Stimulated activated naive CD8-positive, alpha-beta T cell treated with anti-CD3 and anti-CD28 coated beads, Interleukin-15, Interleukin-2, amounts not matched to agents 100 U/mL and 50 U/mL, for 24 hours (primary cell): ENCODE results near the gene STK39.

Experiments
- ATAC-seq: fragments of 150-1000 bp; cut with Tn5 transposase; one replicate; pipeline ENCODE4 v1.10.0; 2021
- DNase-seq: peaks from one replicate; pipeline ENCODE4 v3.0.0; 2021

Gene STK39

GRCh38 chr2:168243061-168243460, 4.3 kb downstream of the STK39 start:
- DNase-seq (no peak), ATAC-seq (no peak)

- no peak for DNase-seq
- ATAC-seq = no peak
Observed at GRCh38 chr2:168241746-168242145, 5.6 kb downstream of the STK39 start.

- no peak for ATAC-seq
- DNase-seq = peak; percentile 13
Observed at GRCh38 chr2:168241208-168241607, 6.2 kb downstream of the STK39 start.

- no peak for ATAC-seq
Observed at GRCh38 chr2:168239281-168239680, 8.1 kb downstream of the STK39 start.

GRCh38 chr2:168237741-168238140, 9.7 kb downstream of the STK39 start:
- ATAC-seq (no peak), DNase-seq (no peak)

More at GRCh38 chr2:168239281-168239680, 8.1 kb downstream of the STK39 start:
- no peak for DNase-seq

GRCh38 chr2:168234407-168235085, 12.8 kb downstream of the STK39 start:
- peak; percentile 72 for ATAC-seq

GRCh38 chr2:168233726-168234406, 13.5 kb downstream of the STK39 start:
- DNase-seq (no peak), ATAC-seq (peak; percentile 57)

More at GRCh38 chr2:168234407-168235085, 12.8 kb downstream of the STK39 start:
- DNase-seq = no peak

GRCh38 chr2:168233166-168233565, 14.2 kb downstream of the STK39 start:
- DNase-seq = no peak
- no peak for ATAC-seq

GRCh38 chr2:168231609-168232241, 15.7 kb downstream of the STK39 start:
- ATAC-seq (no peak), DNase-seq (no peak)

GRCh38 chr2:168230389-168230788, 17.0 kb downstream of the STK39 start:
- DNase-seq (no peak), ATAC-seq (no peak)

GRCh38 chr2:168224346-168224745, 23.0 kb downstream of the STK39 start:
- DNase-seq (no peak), ATAC-seq (no peak)

GRCh38 chr2:168222088-168222487, 25.3 kb downstream of the STK39 start:
- DNase-seq = no peak
- ATAC-seq = no peak

- ATAC-seq (no peak), DNase-seq (no peak)
Observed at GRCh38 chr2:168220965-168221819, 26.2 kb downstream of the STK39 start.

- DNase-seq (no peak), ATAC-seq (no peak)
Observed at GRCh38 chr2:168217920-168218319, 29.5 kb downstream of the STK39 start.

GRCh38 chr2:168216351-168217005, 30.9 kb downstream of the STK39 start:
- no peak for DNase-seq
- no peak for ATAC-seq

- ATAC-seq = no peak
- DNase-seq = no peak
Observed at GRCh38 chr2:168215813-168216212, 31.6 kb downstream of the STK39 start.

GRCh38 chr2:168212866-168213265, 34.5 kb downstream of the STK39 start:
- no peak for DNase-seq
- no peak for ATAC-seq

GRCh38 chr2:168212167-168212566, 35.2 kb downstream of the STK39 start:
- ATAC-seq = peak; percentile 7
- DNase-seq = no peak

GRCh38 chr2:168211664-168212163, 35.7 kb downstream of the STK39 start:
- ATAC-seq = peak; percentile 80
- no peak for DNase-seq

- ATAC-seq (peak; percentile 73), DNase-seq (no peak)
Observed at GRCh38 chr2:168210895-168211570, 36.4 kb downstream of the STK39 start.
